Ascending aorta (tissue), 2 donors: Measurements from ENCODE around the gene KATNB1. TPM values are rescaled to one million over a fixed set of nuclear protein-coding genes. Genes with fewer than 3 reads are reported as not detected.

Source experiments
- DNase-seq, 2 donors: peaks; one replicate each; pipeline ENCODE4 v3.0.0-alpha.2; 2019; ENCODE audit warnings: low spot score in 2 of 2
- H3K27ac ChIP-seq, 2 donors: fragments of 200-600 bp; sonication (generic); one replicate each; pipeline ENCODE4 v1.5.1; 2016 to 2017; ENCODE audit warnings: mild to moderate bottlenecking in 1 of 2
- H3K27me3 ChIP-seq: fragments of 200-600 bp; sonication (generic); one replicate; pipeline ENCODE4 v1.5.1; 2017
- H3K36me3 ChIP-seq, 2 donors: fragments of 200-600 bp; sonication (generic); one replicate each; pipeline ENCODE4 v1.5.1; 2016
- H3K4me1 ChIP-seq, 2 donors: fragments of 200-600 bp; sonication (generic); one replicate each; pipeline ENCODE4 v1.5.1; 2016 to 2017; ENCODE audit warnings: mild to moderate bottlenecking in 1 of 2
- H3K4me3 ChIP-seq, 2 donors: fragments of 200-600 bp; sonication (generic); one replicate each; pipeline ENCODE4 v1.5.1; 2016 to 2017; ENCODE audit warnings: mild to moderate bottlenecking in 1 of 2
- H3K9me3 ChIP-seq, 2 donors: fragments of 200-600 bp; sonication (generic); one replicate each; pipeline ENCODE4 v1.5.1; 2016
- CTCF ChIP-seq, 3 experiments: fragments of 200-600 bp in 2 of 3; fragments of 450-650 bp in 1 of 3; sonication (generic) in 2 of 3; IDR thresholded peaks; one replicate each; pipeline ENCODE4 v1.5.1; 2016 to 2019; ENCODE audit warnings: antibody characterized with exemption in 3 of 3, mild to moderate bottlenecking in 1 of 3, moderate library complexity in 1 of 3
- intact Hi-C: fragments of 100-400 bp; cut with DNase I; formaldehyde crosslinking; loops from one replicate; pipeline ENCODE4 v1.15.1; 2023
- total RNA-seq: library from RNA; depleted of rRNA; stranded (reverse); fragments of >200 nt; gene quantifications from one replicate; pipeline ENCODE4 v1.1.0, GENCODE V29; 2016

Gene KATNB1
- total RNA-seq, 1 donor from 2014 or later: 35.3 TPM

- Histone ChIP-seq H3K4me3 (no peak overlapping the region), H3K27ac (no peak overlapping the region), H3K27me3 (no peaks in the 10 kb centered on the region), H3K36me3 (no peaks in the 10 kb centered on the region), H3K4me1 (no peaks in the 10 kb centered on the region), H3K9me3 (no peaks in the 10 kb centered on the region)
- DNase-seq: peak in 1 of 2 donors; percentile 49
- no peak for TF ChIP-seq CTCF (IDR thresholded peaks at IDR 0.05)
- intact Hi-C loops: no loop called here
Observed at GRCh38 chr16:57713596-57713995, 22.0 kb upstream of the KATNB1 start.

- TF ChIP-seq CTCF (IDR thresholded peaks at IDR 0.05): no peak
- peak in 1 of 2 donors; percentile 15 for DNase-seq
- Histone ChIP-seq H3K27me3 (no peaks in the 10 kb centered on the region), H3K4me3 (no peak overlapping the region), H3K4me1 (no peaks in the 10 kb centered on the region), H3K9me3 (no peaks in the 10 kb centered on the region), H3K27ac (no peak overlapping the region), H3K36me3 (no peaks in the 10 kb centered on the region)
- intact Hi-C loops: no loop called here
Observed at GRCh38 chr16:57714047-57714446, 21.5 kb upstream of the KATNB1 start.

- H3K27ac ChIP-seq: no peak overlapping the region
- no peak for DNase-seq
- peak in 1 of 3 experiments; percentile 9 for TF ChIP-seq CTCF (IDR thresholded peaks at IDR 0.05)
- no peaks in the 10 kb centered on the region for H3K36me3 ChIP-seq
- H3K4me3 ChIP-seq: no peak overlapping the region
- no peaks in the 10 kb centered on the region for H3K27me3 ChIP-seq
- no peaks in the 10 kb centered on the region for H3K4me1 ChIP-seq
- H3K9me3 ChIP-seq: no peaks in the 10 kb centered on the region
- intact Hi-C loops: no loop called here
Observed at GRCh38 chr16:57720142-57720575, 15.4 kb upstream of the KATNB1 start.

GRCh38 chr16:57721356-57722209, 14.0 kb upstream of the KATNB1 start:
- Histone ChIP-seq H3K27me3 (no peaks in the 10 kb centered on the region), H3K36me3 (no peaks in the 10 kb centered on the region), H3K9me3 (no peaks in the 10 kb centered on the region), H3K4me1 (no peaks in the 10 kb centered on the region), H3K4me3 (no peak overlapping the region), H3K27ac (no peak overlapping the region)
- intact Hi-C loops: no loop called here
- no peak for DNase-seq
- TF ChIP-seq CTCF (IDR thresholded peaks at IDR 0.05): no peak

- no peak for TF ChIP-seq CTCF (IDR thresholded peaks at IDR 0.05)
- DNase-seq: no peak
- Histone ChIP-seq H3K36me3 (no peaks in the 10 kb centered on the region), H3K27ac (no peak overlapping the region), H3K4me3 (no peak overlapping the region), H3K4me1 (no peaks in the 10 kb centered on the region), H3K27me3 (no peaks in the 10 kb centered on the region), H3K9me3 (no peaks in the 10 kb centered on the region)
- intact Hi-C loops: no loop called here
Observed at GRCh38 chr16:57722210-57722499, 13.4 kb upstream of the KATNB1 start.
